HEK293 (cell line): Measurements from ENCODE around the gene MSS51.

Experiments
- CTCF ChIA-PET: fragments of 350-600 bp; formaldehyde crosslinking; extraction: SDS; loops from one replicate; lab custom pipeline; 2021; ENCODE audit warnings: antibody characterized with exemption; lab: Yijun Ruan, JAX
- POLR2A ChIA-PET: fragments of 300-600 bp; formaldehyde crosslinking; extraction: SDS; loops from one replicate; lab custom pipeline; 2020; ENCODE audit warnings: antibody characterized with exemption, inconsistent platforms; lab: Yijun Ruan, JAX
- H3K27ac ChIP-seq: fragments of 200-500 bp; sonication (Bioruptor generic); 2 replicates; pipeline ENCODE4 v1.5.1; 2014; ENCODE audit warnings: low read depth, low read length, control low read depth, inconsistent platforms; ENCODE audit errors: extremely low read depth
- H3K36me3 ChIP-seq, 2 experiments: fragments of 200-500 bp in 1 of 2; sonication (Bioruptor generic) in 1 of 2; 1 replicate in 1 of 2; 2 replicates in 1 of 2; pipeline ENCODE4 v1.5.1; 2014 to 2017; ENCODE audit warnings: inconsistent platforms in 2 of 2, low read length in 2 of 2; ENCODE audit not compliant: control insufficient read depth in 2 of 2, insufficient read depth in 1 of 2
- H3K4me1 ChIP-seq: fragments of 200-500 bp; sonication (Bioruptor generic); 2 replicates; pipeline ENCODE4 v1.5.1; 2014; ENCODE audit warnings: mild to moderate bottlenecking, low read length, inconsistent platforms; ENCODE audit not compliant: control insufficient read depth, insufficient read depth
- H3K4me3 ChIP-seq: 2 replicates; pipeline ENCODE4 v1.5.1; 2011; ENCODE audit warnings: low read depth, mild to moderate bottlenecking, control low read depth, low read length, moderate library complexity
- H3K9me3 ChIP-seq: fragments of 200-500 bp; sonication (Bioruptor generic); 2 replicates; pipeline ENCODE4 v1.5.1; 2014; ENCODE audit warnings: low read depth, low read length, inconsistent platforms; ENCODE audit not compliant: control insufficient read depth, insufficient read depth
- FEZF1 ChIP-seq: fragments of 450-650 bp; formaldehyde crosslinking; IDR thresholded peaks from 2 replicates; pipeline ENCODE4 v1.5.1; 2016; ENCODE audit warnings: missing biosample characterization, missing genetic modification characterization
- GLIS2 ChIP-seq: fragments of 450-650 bp; formaldehyde crosslinking; IDR thresholded peaks from 2 replicates; pipeline ENCODE4 v1.5.1; 2016; ENCODE audit warnings: missing biosample characterization, missing genetic modification characterization
- KLF16 ChIP-seq: fragments of 450-650 bp; formaldehyde crosslinking; IDR thresholded peaks from 2 replicates; pipeline ENCODE4 v1.5.1; 2017; ENCODE audit warnings: missing biosample characterization, missing genetic modification characterization
- KLF8 ChIP-seq: fragments of 450-650 bp; formaldehyde crosslinking; IDR thresholded peaks from 2 replicates; pipeline ENCODE4 v1.5.1; 2016; ENCODE audit warnings: missing biosample characterization, missing genetic modification characterization
- MEIS1 ChIP-seq: sonication (generic); formaldehyde crosslinking; IDR thresholded peaks from 2 replicates; pipeline ENCODE4 v1.8.1; 2022; ENCODE audit warnings: missing genetic modification reagents, mild to moderate bottlenecking, borderline replicate concordance
- RBAK ChIP-seq: fragments of 450-650 bp; formaldehyde crosslinking; IDR thresholded peaks from 2 replicates; pipeline ENCODE4 v1.5.1; 2016; ENCODE audit warnings: missing biosample characterization, missing genetic modification characterization
- YY2 ChIP-seq: fragments of 450-650 bp; formaldehyde crosslinking; IDR thresholded peaks from 2 replicates; pipeline ENCODE4 v1.5.1; 2016; ENCODE audit warnings: missing biosample characterization, missing genetic modification characterization
- ZBTB17 ChIP-seq: fragments of 450-650 bp; formaldehyde crosslinking; IDR thresholded peaks from 2 replicates; pipeline ENCODE4 v1.5.1; 2016; ENCODE audit warnings: missing biosample characterization, missing genetic modification characterization
- ZFP69B ChIP-seq: fragments of 450-650 bp; formaldehyde crosslinking; IDR thresholded peaks from 2 replicates; pipeline ENCODE4 v1.5.1; 2016; ENCODE audit warnings: missing biosample characterization, missing genetic modification characterization
- ZNF133 ChIP-seq: fragments of 450-650 bp; formaldehyde crosslinking; IDR thresholded peaks from 2 replicates; pipeline ENCODE4 v1.5.1; 2016; ENCODE audit warnings: missing biosample characterization, missing genetic modification characterization
- ZNF138 ChIP-seq: fragments of 450-650 bp; formaldehyde crosslinking; IDR thresholded peaks from 2 replicates; pipeline ENCODE4 v1.5.1; 2016; ENCODE audit warnings: missing biosample characterization, missing genetic modification characterization, borderline replicate concordance
- ZNF155 ChIP-seq: fragments of 450-650 bp; formaldehyde crosslinking; IDR thresholded peaks from 2 replicates; pipeline ENCODE4 v1.5.1; 2016; ENCODE audit warnings: missing biosample characterization, missing genetic modification characterization
- ZNF221 ChIP-seq: fragments of 450-650 bp; formaldehyde crosslinking; IDR thresholded peaks from 2 replicates; pipeline ENCODE4 v1.5.1; 2017; ENCODE audit warnings: missing biosample characterization, missing genetic modification characterization, borderline replicate concordance
- ZNF292 ChIP-seq: fragments of 450-650 bp; formaldehyde crosslinking; IDR thresholded peaks from 2 replicates; pipeline ENCODE4 v1.5.1; 2016; ENCODE audit warnings: low read depth, missing biosample characterization, missing genetic modification characterization, borderline replicate concordance
- ZNF501 ChIP-seq: fragments of 450-650 bp; formaldehyde crosslinking; IDR thresholded peaks from 2 replicates; pipeline ENCODE4 v1.5.1; 2016; ENCODE audit warnings: missing biosample characterization, missing genetic modification characterization
- ZNF777 ChIP-seq: fragments of 450-650 bp; formaldehyde crosslinking; IDR thresholded peaks from 2 replicates; pipeline ENCODE4 v1.5.1; 2017; ENCODE audit warnings: missing biosample characterization, missing genetic modification characterization, borderline replicate concordance
- ZNF837 ChIP-seq: fragments of 450-650 bp; formaldehyde crosslinking; IDR thresholded peaks from 2 replicates; pipeline ENCODE4 v1.5.1; 2016; ENCODE audit warnings: missing biosample characterization, missing genetic modification characterization
- ZSCAN16 ChIP-seq: fragments of 450-650 bp; formaldehyde crosslinking; IDR thresholded peaks from 2 replicates; pipeline ENCODE4 v1.5.1; 2016; ENCODE audit warnings: missing biosample characterization, missing genetic modification characterization
- TF ChIP-seq, protein P1 (sequence below): fragments of 450-650 bp; formaldehyde crosslinking; IDR thresholded peaks from 2 replicates; pipeline ENCODE4 v1.5.1; 2016; ENCODE audit warnings: missing biosample characterization, missing genetic modification characterization
- TF ChIP-seq, protein P2 (sequence below): fragments of 450-650 bp; formaldehyde crosslinking; conservative IDR thresholded peaks from 2 replicates; pipeline ENCODE4 v1.5.1; 2016; ENCODE audit warnings: low read depth, missing biosample characterization, missing genetic modification characterization
- TF ChIP-seq, protein P3 (sequence below): fragments of 450-650 bp; formaldehyde crosslinking; IDR thresholded peaks from 2 replicates; pipeline ENCODE4 v1.5.1; 2016; ENCODE audit warnings: missing biosample characterization, missing genetic modification characterization
- TF ChIP-seq, protein P4 (sequence below): fragments of 450-650 bp; formaldehyde crosslinking; IDR thresholded peaks from 2 replicates; pipeline ENCODE4 v1.5.1; 2017; ENCODE audit warnings: missing biosample characterization, missing genetic modification characterization
- TF ChIP-seq, protein P5 (sequence below): fragments of 450-650 bp; formaldehyde crosslinking; IDR thresholded peaks from 2 replicates; pipeline ENCODE4 v1.5.1; 2016; ENCODE audit warnings: missing biosample characterization, missing genetic modification characterization

The MSS51 gene

DNA sequence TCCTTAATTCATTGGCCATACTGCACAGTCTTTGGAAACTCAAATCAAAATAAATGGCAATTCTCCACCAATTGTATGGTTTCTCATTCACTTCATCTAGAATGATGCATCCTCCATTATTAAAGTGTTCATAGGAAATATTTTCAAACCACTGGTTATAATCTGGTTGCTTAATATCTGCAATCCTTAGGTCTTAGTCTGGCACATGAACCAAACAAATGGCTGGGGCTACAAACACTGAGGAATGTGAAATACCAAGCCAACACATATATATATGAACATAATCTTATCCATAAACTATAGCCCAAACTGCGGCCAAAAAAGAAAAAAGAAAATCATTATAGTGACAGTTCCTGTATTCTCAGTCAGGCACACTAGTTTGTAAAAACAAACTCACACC lies 5.7 kb upstream of the MSS51 start (continued):
- TF ChIP-seq, protein P1, sequence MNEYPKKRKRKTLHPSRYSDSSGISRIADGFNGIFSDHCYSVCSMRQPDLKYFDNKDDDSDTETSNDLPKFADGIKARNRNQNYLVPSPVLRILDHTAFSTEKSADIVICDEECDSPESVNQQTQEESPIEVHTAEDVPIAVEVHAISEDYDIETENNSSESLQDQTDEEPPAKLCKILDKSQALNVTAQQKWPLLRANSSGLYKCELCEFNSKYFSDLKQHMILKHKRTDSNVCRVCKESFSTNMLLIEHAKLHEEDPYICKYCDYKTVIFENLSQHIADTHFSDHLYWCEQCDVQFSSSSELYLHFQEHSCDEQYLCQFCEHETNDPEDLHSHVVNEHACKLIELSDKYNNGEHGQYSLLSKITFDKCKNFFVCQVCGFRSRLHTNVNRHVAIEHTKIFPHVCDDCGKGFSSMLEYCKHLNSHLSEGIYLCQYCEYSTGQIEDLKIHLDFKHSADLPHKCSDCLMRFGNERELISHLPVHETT (tag by site-specific recombination): no peak
- TF ChIP-seq ZNF138 (tag by site-specific recombination) (no peak), ZBTB17 (tag by site-specific recombination) (no peak), MEIS1 (CRISPR knock-in tag) (no peak), ZNF837 (no peak), ZNF501 (tag by site-specific recombination) (no peak), ZNF155 (tag by site-specific recombination) (no peak), KLF8 (no peak), ZNF133 (no peak)
- TF ChIP-seq, protein P2, sequence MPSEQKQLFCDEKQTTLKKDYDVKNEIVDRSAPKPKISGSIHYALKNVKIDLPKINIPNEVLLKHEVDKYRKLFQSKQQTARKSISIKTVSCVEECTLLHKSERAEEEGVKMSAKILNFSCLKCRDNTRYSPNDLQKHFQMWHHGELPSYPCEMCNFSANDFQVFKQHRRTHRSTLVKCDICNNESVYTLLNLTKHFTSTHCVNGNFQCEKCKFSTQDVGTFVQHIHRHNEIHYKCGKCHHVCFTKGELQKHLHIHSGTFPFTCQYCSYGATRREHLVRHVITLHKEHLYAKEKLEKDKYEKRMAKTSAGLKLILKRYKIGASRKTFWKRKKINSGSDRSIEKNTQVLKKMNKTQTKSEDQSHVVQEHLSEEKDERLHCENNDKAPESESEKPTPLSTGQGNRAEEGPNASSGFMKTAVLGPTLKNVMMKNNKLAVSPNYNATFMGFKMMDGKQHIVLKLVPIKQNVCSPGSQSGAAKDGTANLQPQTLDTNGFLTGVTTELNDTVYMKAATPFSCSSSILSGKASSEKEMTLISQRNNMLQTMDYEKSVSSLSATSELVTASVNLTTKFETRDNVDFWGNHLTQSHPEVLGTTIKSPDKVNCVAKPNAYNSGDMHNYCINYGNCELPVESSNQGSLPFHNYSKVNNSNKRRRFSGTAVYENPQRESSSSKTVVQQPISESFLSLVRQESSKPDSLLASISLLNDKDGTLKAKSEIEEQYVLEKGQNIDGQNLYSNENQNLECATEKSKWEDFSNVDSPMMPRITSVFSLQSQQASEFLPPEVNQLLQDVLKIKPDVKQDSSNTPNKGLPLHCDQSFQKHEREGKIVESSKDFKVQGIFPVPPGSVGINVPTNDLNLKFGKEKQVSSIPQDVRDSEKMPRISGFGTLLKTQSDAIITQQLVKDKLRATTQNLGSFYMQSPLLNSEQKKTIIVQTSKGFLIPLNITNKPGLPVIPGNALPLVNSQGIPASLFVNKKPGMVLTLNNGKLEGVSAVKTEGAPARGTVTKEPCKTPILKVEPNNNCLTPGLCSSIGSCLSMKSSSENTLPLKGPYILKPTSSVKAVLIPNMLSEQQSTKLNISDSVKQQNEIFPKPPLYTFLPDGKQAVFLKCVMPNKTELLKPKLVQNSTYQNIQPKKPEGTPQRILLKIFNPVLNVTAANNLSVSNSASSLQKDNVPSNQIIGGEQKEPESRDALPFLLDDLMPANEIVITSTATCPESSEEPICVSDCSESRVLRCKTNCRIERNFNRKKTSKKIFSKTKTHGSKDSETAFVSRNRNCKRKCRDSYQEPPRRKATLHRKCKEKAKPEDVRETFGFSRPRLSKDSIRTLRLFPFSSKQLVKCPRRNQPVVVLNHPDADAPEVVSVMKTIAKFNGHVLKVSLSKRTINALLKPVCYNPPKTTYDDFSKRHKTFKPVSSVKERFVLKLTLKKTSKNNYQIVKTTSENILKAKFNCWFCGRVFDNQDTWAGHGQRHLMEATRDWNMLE (tag by site-specific recombination): no peak

DNA sequence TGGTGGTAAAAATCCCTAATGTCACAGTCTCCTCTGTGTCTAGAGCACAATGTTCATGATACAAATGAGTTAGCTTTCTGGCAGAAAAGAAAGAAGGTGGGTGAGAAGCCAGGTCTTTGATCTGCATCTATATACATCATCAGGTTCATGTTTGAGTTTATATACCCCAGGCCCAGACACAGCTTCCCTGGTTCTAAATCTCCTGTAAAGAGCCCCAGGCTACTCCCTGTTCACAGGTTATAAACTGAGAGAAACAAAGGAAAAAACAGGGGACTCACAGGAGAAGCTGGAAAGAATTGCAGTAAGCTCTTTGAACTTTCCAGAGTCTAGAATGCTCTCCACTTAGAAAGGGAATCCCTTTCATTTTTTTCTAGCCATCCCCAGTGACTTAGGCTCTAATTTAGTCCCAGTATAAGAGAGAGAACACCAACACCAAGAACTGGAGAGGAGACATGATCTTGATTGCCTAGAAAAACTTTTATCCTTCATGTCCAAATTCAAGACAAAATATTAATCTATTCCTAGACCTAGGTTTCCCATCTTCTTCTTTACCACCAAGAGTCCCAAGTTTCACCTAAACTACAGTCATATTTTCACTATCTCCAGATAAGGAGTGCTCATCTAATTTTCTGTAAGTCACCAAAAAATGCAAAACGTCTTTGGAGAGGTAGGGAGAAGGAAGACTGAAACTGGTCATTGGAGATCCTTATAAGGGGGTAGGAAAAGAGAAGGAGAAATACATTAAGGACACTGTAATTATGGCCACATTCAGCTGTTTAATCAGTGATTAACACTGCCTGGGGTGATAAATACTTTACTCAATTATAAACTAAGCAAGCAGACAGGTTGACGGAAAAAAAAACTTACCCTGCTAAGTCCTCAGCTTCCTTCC lies 469 bp downstream of the MSS51 start:
- H3K4me1 ChIP-seq: peaks cover 2% of the 10 kb centered on the region; the same call in 1 of the 2 replicates
- POLR2A ChIA-PET: interaction anchor here (0.7 kb wide), 1 partner anchor 20 kb away, joined by 3 read pairs; no protein-coding TSS in a partner anchor
- H3K4me3 ChIP-seq: no peak overlapping the region
- H3K36me3 ChIP-seq: peaks cover 3 to 18% of the 10 kb centered on the region in 2 experiments
- CTCF ChIA-PET: interaction anchor here (1.0 kb wide), 1 partner anchor 9 kb away, joined by 3 read pairs; no protein-coding TSS in a partner anchor
- no peak overlapping the region for H3K27ac ChIP-seq
- H3K9me3 ChIP-seq: no peaks in the 10 kb centered on the region
- no peak for TF ChIP-seq YY2 (tag by site-specific recombination)
- TF ChIP-seq RBAK: no peak
- TF ChIP-seq ZFP69B: no peak

DNA sequence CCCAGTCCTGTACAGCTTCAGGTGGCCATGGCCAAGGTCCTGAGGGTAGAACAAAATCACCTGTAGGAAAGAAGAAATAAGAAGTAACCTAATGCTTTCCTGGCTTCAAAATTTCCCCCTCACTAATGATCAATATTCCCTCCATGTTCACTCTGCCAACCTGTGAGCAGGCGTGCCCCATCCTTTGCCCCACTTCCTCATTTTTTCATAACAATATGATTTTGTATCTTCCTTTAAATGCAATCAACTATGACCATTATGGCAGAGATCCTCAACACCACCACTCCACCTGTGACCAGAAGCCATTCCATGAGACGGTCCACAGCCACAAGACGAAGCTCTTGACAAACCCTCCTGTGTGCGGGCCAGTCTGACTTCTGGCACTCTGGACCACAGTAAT lies 7.0 kb downstream of the MSS51 start:
- Histone ChIP-seq H3K27ac (no peak overlapping the region), H3K4me3 (no peak overlapping the region), H3K9me3 (no peaks in the 10 kb centered on the region), H3K36me3 (peaks cover 4 to 61% of the 10 kb centered on the region in 2 experiments; a peak in 2 of 3 replicates), H3K4me1 (no peaks in the 10 kb centered on the region)
- ChIA-PET POLR2A (no interaction called here), CTCF (no interaction called here)
- TF ChIP-seq, protein P3, sequence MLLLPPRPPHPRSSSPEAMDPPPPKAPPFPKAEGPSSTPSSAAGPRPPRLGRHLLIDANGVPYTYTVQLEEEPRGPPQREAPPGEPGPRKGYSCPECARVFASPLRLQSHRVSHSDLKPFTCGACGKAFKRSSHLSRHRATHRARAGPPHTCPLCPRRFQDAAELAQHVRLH (tag by site-specific recombination): no peak
- TF ChIP-seq GLIS2 (tag by site-specific recombination) (no peak), ZNF221 (tag by site-specific recombination) (no peak), ZSCAN16 (tag by site-specific recombination) (no peak), FEZF1 (no peak), KLF16 (no peak), ZNF292 (tag by site-specific recombination) (no peak), ZNF777 (tag by site-specific recombination) (no peak)
- TF ChIP-seq, protein P4, sequence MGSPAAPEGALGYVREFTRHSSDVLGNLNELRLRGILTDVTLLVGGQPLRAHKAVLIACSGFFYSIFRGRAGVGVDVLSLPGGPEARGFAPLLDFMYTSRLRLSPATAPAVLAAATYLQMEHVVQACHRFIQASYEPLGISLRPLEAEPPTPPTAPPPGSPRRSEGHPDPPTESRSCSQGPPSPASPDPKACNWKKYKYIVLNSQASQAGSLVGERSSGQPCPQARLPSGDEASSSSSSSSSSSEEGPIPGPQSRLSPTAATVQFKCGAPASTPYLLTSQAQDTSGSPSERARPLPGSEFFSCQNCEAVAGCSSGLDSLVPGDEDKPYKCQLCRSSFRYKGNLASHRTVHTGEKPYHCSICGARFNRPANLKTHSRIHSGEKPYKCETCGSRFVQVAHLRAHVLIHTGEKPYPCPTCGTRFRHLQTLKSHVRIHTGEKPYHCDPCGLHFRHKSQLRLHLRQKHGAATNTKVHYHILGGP (tag by site-specific recombination): no peak
- TF ChIP-seq, protein P5, sequence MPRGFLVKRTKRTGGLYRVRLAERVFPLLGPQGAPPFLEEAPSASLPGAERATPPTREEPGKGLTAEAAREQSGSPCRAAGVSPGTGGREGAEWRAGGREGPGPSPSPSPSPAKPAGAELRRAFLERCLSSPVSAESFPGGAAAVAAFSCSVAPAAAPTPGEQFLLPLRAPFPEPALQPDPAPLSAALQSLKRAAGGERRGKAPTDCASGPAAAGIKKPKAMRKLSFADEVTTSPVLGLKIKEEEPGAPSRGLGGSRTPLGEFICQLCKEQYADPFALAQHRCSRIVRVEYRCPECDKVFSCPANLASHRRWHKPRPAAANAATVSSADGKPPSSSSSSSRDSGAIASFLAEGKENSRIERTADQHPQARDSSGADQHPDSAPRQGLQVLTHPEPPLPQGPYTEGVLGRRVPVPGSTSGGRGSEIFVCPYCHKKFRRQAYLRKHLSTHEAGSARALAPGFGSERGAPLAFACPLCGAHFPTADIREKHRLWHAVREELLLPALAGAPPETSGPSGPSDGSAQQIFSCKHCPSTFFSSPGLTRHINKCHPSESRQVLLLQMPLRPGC (tag by site-specific recombination): no peak
